ENCODE measurements around the gene PSMD2.
A peak's percentile ranks its signal among the peaks of the same experiment; 100 is the strongest.

The PSMD2 gene

GRCh38 chr3:184282941-184283340 lies 16.1 kb upstream of the PSMD2 start:
- no peak for DNase-seq

GRCh38 chr3:184283681-184284080 lies 15.4 kb upstream of the PSMD2 start:
- DNase-seq, result no peak

DNA sequence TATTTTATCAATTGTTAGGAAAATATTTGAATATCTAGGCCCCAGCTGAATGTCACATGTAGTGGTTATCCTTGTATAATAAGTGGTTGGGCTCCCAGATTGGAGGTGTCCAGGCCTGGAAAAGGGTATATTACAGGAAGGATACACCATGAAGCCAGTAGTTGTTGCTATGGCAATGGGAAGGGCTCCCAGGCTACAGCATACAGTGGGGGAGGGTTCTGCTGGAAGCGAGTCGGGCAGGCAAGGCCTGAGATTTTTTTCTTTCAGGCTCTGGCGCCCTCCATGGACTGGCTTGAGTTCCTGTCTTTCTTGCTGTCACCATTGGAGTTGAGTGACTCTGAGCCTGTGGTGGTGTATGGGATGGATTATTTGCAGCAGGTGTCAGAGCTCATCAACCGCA lies 14.3 kb upstream of the PSMD2 start:
- DNase-seq, result peak; percentile 77 to 82

GRCh38 chr3:184289426-184289938 lies 9.6 kb upstream of the PSMD2 start:
- DNase-seq, result peak; percentile 51 to 55

DNA sequence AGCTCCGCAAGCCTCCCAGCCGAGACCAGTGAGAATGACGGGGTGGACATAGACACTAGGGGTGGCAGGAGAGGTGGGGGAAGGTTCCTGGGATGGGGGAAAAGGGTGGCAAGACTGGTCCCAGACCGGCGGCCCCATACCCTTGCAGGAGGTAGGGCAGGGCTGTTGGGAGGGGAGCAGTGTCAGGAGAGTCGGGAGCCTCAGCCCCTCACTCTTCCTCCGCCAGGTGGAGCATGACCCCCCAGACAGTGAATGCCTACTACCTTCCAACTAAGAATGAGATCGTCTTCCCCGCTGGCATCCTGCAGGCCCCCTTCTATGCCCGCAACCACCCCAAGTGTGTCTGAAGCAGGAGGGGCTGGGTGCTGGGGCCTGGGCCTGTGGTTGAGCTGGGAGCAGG lies 8.7 kb upstream of the PSMD2 start:
- DNase-seq, result no peak

- DNase-seq, result no peak
Observed at GRCh38 chr3:184291044-184291737, 7.8 kb upstream of the PSMD2 start.

- DNase-seq, result no peak
Observed at GRCh38 chr3:184291738-184292445, 7.1 kb upstream of the PSMD2 start.

DNA sequence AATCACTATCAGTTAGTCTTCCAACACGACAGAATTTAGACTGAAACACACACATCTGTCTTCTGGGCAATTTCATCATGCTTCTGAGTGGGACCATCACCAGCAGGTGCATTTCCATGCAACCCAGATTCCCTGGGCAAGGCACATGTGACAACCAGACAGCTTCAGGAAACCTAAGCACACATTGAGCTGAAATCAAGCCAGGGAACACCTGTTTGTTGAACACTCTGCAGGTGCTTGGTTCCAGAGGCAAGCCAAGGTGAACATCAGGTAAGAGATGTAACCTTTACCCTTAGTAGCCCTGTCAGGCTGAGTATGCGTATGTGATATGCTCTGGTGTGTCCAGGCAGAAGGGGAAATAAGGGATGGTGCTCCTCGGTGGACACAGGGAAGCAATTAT lies 3.3 kb upstream of the PSMD2 start:
- peak in 1 of 2 experiments; percentile 3 for DNase-seq

- no peak for DNase-seq
Observed at GRCh38 chr3:184296616-184297015, 2.4 kb upstream of the PSMD2 start.

DNA sequence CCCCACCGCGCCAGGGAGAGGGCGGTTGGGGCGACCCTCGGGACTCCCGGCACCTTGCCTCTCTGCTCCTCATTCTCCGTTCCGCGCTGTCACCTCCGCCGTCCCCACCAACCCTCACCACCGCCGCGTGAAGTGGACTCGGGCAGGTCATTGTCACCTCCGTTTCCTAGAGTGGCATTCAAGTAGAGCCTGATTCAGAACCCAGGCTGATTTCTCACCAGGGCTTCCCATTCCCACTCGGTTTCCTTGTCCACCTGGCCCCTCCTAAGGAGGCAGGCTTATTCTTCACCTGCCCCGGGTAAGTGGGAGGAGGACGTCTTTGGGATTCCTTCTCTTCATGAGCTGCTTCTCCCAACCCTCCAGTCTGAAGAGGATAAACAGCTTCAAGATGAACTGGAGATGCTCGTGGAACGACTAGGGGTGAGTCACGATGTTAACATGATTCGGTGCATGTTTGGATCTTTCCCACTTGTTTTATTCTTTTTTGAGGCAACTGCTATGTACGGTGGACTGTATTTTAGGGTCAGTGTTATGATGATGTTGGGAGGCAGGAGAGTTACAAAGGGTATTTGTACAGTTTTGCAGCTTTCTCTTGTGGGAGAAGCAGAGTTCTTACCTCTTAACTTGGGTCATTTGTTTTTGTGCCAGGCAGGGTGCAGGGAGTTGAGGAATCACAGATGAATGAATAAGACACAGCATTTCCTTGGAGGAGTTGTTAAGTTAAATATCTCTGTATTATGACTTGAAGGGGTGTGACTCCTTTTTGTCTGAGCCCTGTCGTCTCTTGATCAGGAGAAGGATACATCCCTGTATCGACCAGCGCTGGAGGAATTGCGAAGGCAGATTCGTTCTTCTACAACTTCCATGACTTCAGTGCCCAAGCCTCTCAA lies 692 bp downstream of the PSMD2 start:
- DNase-seq, result no peak

DNA sequence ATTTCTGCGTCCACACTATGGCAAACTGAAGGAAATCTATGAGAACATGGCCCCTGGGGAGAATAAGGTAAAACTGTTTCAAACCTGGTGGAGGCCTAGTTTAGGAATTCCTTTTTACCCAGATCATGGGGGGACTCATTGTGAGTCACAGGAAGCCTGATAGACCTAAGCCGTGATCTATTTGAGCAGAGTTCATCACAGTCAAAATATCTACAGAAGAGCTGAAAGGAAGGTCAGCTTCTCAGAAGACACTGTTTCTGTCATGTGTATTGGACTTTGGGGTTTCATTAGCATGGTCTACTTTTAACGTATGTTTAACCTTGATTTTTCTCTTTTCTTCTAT lies 1.3 kb downstream of the PSMD2 start:
- no peak for DNase-seq

- no peak for DNase-seq
Observed at GRCh38 chr3:184305577-184305976, 6.5 kb downstream of the PSMD2 start.

GRCh38 chr3:184306341-184306972 lies 7.4 kb downstream of the PSMD2 start:
- no peak for DNase-seq

DNA sequence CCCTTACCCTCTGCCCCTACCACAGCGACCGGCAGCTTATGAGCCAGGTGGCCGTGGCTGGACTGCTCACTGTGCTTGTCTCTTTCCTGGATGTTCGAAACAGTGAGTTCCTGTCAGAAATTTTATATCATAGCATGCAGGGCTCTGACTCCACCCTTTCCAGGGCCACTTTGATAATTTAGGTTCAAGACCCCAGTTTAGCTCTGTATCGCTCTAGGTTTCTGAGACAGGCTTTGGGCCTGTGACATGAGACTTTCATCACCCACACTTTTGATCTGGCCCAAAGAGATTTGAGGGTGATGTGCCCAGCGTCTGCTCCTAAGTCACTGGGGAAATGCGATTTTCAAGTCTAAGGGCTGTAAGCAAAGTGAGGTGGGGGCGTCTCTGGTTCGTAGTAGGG lies 8.9 kb downstream of the PSMD2 start:
- DNase-seq, result no peak

DNA sequence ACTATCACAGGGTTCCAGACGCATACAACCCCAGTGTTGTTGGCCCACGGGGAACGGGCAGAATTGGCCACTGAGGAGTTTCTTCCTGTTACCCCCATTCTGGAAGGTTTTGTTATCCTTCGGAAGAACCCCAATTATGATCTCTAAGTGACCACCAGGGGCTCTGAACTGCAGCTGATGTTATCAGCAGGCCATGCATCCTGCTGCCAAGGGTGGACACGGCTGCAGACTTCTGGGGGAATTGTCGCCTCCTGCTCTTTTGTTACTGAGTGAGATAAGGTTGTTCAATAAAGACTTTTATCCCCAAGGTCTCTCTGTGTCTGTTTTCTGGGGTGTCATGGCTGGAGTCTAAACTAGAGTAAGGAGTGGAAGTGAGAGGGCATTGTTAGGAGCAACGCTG lies 9.7 kb downstream of the PSMD2 start:
- no peak for DNase-seq

DNA sequence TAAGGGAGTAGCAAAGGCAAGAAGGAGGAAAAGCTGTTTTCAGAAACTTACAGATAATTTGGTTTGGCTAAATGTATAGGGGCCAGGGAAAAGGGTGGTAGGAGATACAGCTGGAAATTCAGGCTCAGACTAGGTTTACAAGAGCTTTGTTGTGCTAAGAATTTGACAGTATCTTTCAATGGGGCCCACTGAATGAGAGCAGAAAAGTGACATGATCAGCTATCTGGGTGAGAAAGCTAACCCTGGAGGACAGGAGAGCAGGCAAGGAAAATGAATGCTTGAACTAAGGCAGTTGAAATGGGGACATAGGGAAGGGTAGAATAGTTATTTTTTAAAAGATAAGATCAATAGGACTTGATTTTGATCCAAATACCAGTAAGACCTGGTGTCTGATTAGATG lies 12.6 kb downstream of the PSMD2 start:
- DNase-seq, result no peak

- peak; percentile 77 to 90 for DNase-seq
Observed at GRCh38 chr3:184314363-184314699, 15.3 kb downstream of the PSMD2 start, which contains the start of gene EIF4G1. EIF4G1 (plus strand) TSS chr3:184314606; CDS start chr3:184315797, 1,191 bp downstream.

GRCh38 chr3:184314700-184315542 lies 15.9 kb downstream of the PSMD2 start:
- DNase-seq, result peak in 1 of 2 experiments; percentile 23

GRCh38 chr3:184315543-184315867 lies 16.5 kb downstream of the PSMD2 start:
- DNase-seq, result no peak

DNA sequence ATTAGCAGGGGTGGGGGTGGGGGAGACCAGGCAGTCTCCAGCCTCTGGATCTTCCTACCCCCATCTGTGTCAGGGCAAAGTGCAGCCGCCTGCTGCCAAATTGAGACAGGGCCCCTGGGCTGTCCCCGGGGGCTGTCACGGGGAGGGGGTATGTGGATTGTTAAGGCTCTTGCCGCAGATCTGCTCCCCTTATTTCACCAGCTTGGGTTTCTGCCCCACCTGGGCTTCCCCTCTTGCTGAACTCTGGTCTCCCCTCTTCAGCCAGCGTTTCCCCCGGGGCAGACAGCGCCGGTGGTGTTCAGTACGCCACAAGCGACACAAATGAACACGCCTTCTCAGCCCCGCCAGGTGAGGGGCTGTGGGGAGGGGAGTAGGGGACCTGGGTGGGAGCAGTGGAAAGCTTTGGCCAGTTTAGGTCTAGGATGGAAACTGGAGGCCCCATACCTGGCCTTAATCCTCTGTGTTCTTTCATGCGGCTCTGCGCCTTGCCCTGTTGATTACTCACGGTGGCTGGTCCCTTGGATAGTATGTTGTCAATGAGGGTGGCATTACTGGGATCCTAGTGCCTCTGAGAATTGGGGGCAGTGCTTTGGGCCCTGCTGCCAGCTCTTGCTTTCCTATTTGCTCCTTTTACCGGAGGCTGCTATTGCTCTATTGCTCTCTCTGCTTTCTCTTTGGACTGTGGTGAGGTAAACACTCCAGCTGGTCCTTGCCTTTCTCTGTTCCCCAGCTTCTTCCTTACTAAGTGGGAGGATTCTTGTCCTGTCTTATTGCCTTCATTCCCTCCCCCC lies 17.0 kb downstream of the PSMD2 start:
- DNase-seq, result no peak

- no peak for DNase-seq
Observed at GRCh38 chr3:184316792-184317191, 17.8 kb downstream of the PSMD2 start.

Measured in SHP77 (cell line).